ENCODE results near the gene ARHGAP18. TPM values are rescaled to one million over a fixed set of nuclear protein-coding genes. Genes with fewer than 3 reads are reported as not detected.

ARHGAP18 gene
- total RNA-seq, 1 experiment from 2014 or later: 30.4 TPM

GRCh38 chr6:129726650-129727049 lies 16.7 kb upstream of the ARHGAP18 start:
- no peak for DNase-seq (ENCODE audit: low read depth)

GRCh38 chr6:129725341-129725740 lies 15.4 kb upstream of the ARHGAP18 start:
- DNase-seq (ENCODE audit: low read depth): no peak

- no peak for DNase-seq (ENCODE audit: low read depth)
Measured at GRCh38 chr6:129719692-129720091, 9.7 kb upstream of the ARHGAP18 start.

- peak; percentile 57 for DNase-seq (ENCODE audit: low read depth)
Measured at GRCh38 chr6:129717277-129717676, 7.3 kb upstream of the ARHGAP18 start.

- no peak for DNase-seq (ENCODE audit: low read depth)
Measured at GRCh38 chr6:129713806-129714333, 3.9 kb upstream of the ARHGAP18 start.

GRCh38 chr6:129711271-129711631 lies 1.3 kb upstream of the ARHGAP18 start:
- no peak for DNase-seq (ENCODE audit: low read depth)

- DNase-seq (ENCODE audit: low read depth): no peak
Measured at GRCh38 chr6:129710450-129711270, 683 bp upstream of the ARHGAP18 start.

- peak; percentile 30 for DNase-seq (ENCODE audit: low read depth)
Measured at GRCh38 chr6:129709196-129709768, 695 bp downstream of the ARHGAP18 start.

GRCh38 chr6:129708496-129709195 lies 1.3 kb downstream of the ARHGAP18 start:
- DNase-seq (ENCODE audit: low read depth): no peak

- DNase-seq (ENCODE audit: low read depth): no peak
Measured at GRCh38 chr6:129707882-129708495, 2.0 kb downstream of the ARHGAP18 start.

- DNase-seq (ENCODE audit: low read depth): no peak
Measured at GRCh38 chr6:129707028-129707427, 2.9 kb downstream of the ARHGAP18 start.

- DNase-seq (ENCODE audit: low read depth): no peak
Measured at GRCh38 chr6:129705212-129705611, 4.8 kb downstream of the ARHGAP18 start.

GRCh38 chr6:129704708-129705107 lies 5.3 kb downstream of the ARHGAP18 start:
- no peak for DNase-seq (ENCODE audit: low read depth)

GRCh38 chr6:129701721-129702455 lies 8.1 kb downstream of the ARHGAP18 start:
- peak; percentile 32 for DNase-seq (ENCODE audit: low read depth)

- DNase-seq (ENCODE audit: low read depth): no peak
Measured at GRCh38 chr6:129700666-129701065, 9.3 kb downstream of the ARHGAP18 start.

- DNase-seq (ENCODE audit: low read depth): no peak
Measured at GRCh38 chr6:129699659-129700058, 10.3 kb downstream of the ARHGAP18 start.

GRCh38 chr6:129698430-129698829 lies 11.5 kb downstream of the ARHGAP18 start:
- no peak for DNase-seq (ENCODE audit: low read depth)

GRCh38 chr6:129697788-129698187 lies 12.2 kb downstream of the ARHGAP18 start:
- DNase-seq (ENCODE audit: low read depth): no peak

- DNase-seq (ENCODE audit: low read depth): no peak
Measured at GRCh38 chr6:129696843-129697242, 13.1 kb downstream of the ARHGAP18 start.

GRCh38 chr6:129696028-129696418 lies 14.0 kb downstream of the ARHGAP18 start:
- no peak for DNase-seq (ENCODE audit: low read depth)
